SK-N-SH treated with all-trans-retinoic acid at 6 μM for 48 hours (cell line): Measurements from ENCODE around the gene BIRC3.

Source experiments
- ISL1 ChIP-seq: fragments of 250-450 bp; sonication (Bioruptor Pico); IDR thresholded peaks from 2 replicates; pipeline ENCODE4 v2.1.2; 2022; ENCODE audit warnings: mild to moderate bottlenecking, moderate library complexity
- TSHZ2 ChIP-seq: fragments of 250-450 bp; sonication (Bioruptor Pico); IDR thresholded peaks from 2 replicates; pipeline ENCODE4 v1.5.0; 2020; ENCODE audit warnings: mild to moderate bottlenecking, moderate library complexity

GRCh38 chr11:102378818-102379217 is 61.5 kb downstream of the BIRC3 start:
- TF ChIP-seq ISL1, result no peak
- TF ChIP-seq TSHZ2 (CRISPR knock-in tag), result no peak
